Sigmoid colon (tissue), 7 donors: ENCODE results near the gene PIK3C2G. TPM values are rescaled to one million over a fixed set of nuclear protein-coding genes. Genes with fewer than 3 reads are reported as not detected.
"Not testable (repeated sequence)": the region's sequence is repeated elsewhere in the genome, so short reads cannot be mapped to it uniquely, and the experiment has no call there.

ENCODE experiments used
- DNase-seq: peaks from one replicate; pipeline ENCODE4 v3.0.0-alpha.2; 2019
- H3K27ac ChIP-seq, 4 donors: fragments of 200-600 bp; sonication (generic); one replicate each; pipeline ENCODE4 v1.5.1; 2016 to 2019; ENCODE audit warnings: mild to moderate bottlenecking in 1 of 4
- H3K27me3 ChIP-seq, 3 donors: fragments of 200-600 bp; sonication (generic); one replicate each; pipeline ENCODE4 v1.5.1; 2019; ENCODE audit warnings: mild to moderate bottlenecking in 1 of 3
- H3K36me3 ChIP-seq, 4 donors: fragments of 200-600 bp; sonication (generic); one replicate each; pipeline ENCODE4 v1.5.1; 2016 to 2019
- H3K4me1 ChIP-seq, 4 donors: fragments of 200-600 bp; sonication (generic); one replicate each; pipeline ENCODE4 v1.5.1; 2017 to 2019
- H3K4me3 ChIP-seq, 4 donors: fragments of 200-600 bp; sonication (generic); one replicate each; pipeline ENCODE4 v1.5.1; 2017 to 2019; ENCODE audit warnings: mild to moderate bottlenecking in 2 of 4, moderate library complexity in 1 of 4
- H3K9me3 ChIP-seq, 4 donors: fragments of 200-600 bp in 3 of 4; sonication (generic) in 3 of 4; one replicate each; pipeline versions ENCODE4 v1.5.1 to v1.6.1; 2013 to 2019
- EP300 ChIP-seq, 4 donors: sonication (generic); formaldehyde crosslinking; IDR thresholded peaks; one replicate each; pipeline ENCODE4 v1.6.1; 2017; ENCODE audit warnings: antibody characterized with exemption in 4 of 4
- POLR2A ChIP-seq, 2 donors: fragments of 450-650 bp; IDR thresholded peaks; one replicate each; pipeline ENCODE4 v1.6.1; 2016; ENCODE audit warnings: antibody characterized with exemption in 2 of 2, mild to moderate bottlenecking in 2 of 2, moderate library complexity in 2 of 2
- POLR2AphosphoS5 ChIP-seq, 4 donors: sonication (generic); formaldehyde crosslinking; IDR thresholded peaks; one replicate each; pipeline ENCODE4 v1.6.1; 2017; ENCODE audit warnings: antibody characterized with exemption in 4 of 4
- WGBS, 2 donors: extraction: QIAGEN DNeasy Blood & Tissue Kit; methylation state at CpG; one replicate each; pipeline ENCODE4 v1.1.7; 2013; 5-methylcytosine and 5-hydroxymethylcytosine counted together
- intact Hi-C: fragments of 100-400 bp; cut with DNase I; formaldehyde crosslinking; loops from one replicate; pipeline ENCODE4 v1.15.1; 2023
- polyA plus RNA-seq, 3 donors: library from polyadenylated mRNA; stranded (reverse); fragments of 200-250 nt; gene quantifications; one replicate each; pipeline ENCODE4 v1.2.3, GENCODE V29; 2013
- total RNA-seq, 4 donors: library from RNA; depleted of rRNA; stranded (reverse); fragments of >200 nt; gene quantifications; one replicate each; pipeline ENCODE4 v1.1.0, GENCODE V29; 2016
- TF ChIP-seq, protein P1 (sequence below), 4 experiments: fragments of 450-650 bp in 3 of 4; fragments of 200-600 bp in 1 of 4; IDR thresholded peaks; one replicate each; pipeline ENCODE4 v1.5.1; 2016 to 2019; ENCODE audit warnings: antibody characterized with exemption in 4 of 4, mild to moderate bottlenecking in 3 of 4, moderate library complexity in 2 of 4
- donor health status: healthy with polysubstance abuse.
- donor health status: Bipolar disorder and iron deficiency.
- donor health status: healthy.

The PIK3C2G gene
- total and polyA plus RNA-seq, 7 donors, result 0.07 to 1.7 (median 0.63) TPM; not detected in 1

- intact Hi-C loops, result no loop called here
Observed at GRCh38 chr12:18683327-18684013, 422.2 kb downstream of the PIK3C2G start.

DNA sequence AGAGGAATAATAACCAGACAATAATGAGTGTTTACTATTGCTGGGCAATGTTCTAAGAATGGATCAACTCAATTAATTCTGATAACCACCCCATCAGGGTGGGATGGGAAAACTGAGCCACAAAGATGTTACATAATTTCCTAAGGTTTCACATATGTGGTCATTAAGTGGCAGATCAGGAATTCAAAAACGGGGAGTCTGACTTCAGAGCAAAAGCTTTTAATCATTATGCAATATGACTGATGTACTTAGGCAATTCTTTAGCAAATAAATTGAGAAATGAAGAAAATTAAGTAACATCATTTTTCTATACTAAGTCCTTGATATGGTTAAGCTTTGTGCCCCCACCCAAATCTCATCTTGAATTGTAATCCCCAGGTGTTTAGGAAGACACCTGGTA, 423.1 kb downstream of the PIK3C2G start:
- no peak for DNase-seq

More at GRCh38 chr12:18683327-18684013, 422.2 kb downstream of the PIK3C2G start:
- Histone ChIP-seq H3K9me3 (no peaks in the 10 kb centered on the region), H3K27ac (no peak overlapping the region), H3K4me3 (no peak overlapping the region), H3K4me1 (no peaks in the 10 kb centered on the region), H3K36me3 (no peaks in the 10 kb centered on the region), H3K27me3 (no peaks in the 10 kb centered on the region)
- WGBS, 2 donors, result 77 to 94% methylated on average over 2 of the region's 2 CpGs
- TF ChIP-seq, protein P1, sequence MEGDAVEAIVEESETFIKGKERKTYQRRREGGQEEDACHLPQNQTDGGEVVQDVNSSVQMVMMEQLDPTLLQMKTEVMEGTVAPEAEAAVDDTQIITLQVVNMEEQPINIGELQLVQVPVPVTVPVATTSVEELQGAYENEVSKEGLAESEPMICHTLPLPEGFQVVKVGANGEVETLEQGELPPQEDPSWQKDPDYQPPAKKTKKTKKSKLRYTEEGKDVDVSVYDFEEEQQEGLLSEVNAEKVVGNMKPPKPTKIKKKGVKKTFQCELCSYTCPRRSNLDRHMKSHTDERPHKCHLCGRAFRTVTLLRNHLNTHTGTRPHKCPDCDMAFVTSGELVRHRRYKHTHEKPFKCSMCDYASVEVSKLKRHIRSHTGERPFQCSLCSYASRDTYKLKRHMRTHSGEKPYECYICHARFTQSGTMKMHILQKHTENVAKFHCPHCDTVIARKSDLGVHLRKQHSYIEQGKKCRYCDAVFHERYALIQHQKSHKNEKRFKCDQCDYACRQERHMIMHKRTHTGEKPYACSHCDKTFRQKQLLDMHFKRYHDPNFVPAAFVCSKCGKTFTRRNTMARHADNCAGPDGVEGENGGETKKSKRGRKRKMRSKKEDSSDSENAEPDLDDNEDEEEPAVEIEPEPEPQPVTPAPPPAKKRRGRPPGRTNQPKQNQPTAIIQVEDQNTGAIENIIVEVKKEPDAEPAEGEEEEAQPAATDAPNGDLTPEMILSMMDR (IDR thresholded peaks at IDR 0.05), result no peak
- TF ChIP-seq POLR2AphosphoS5 (IDR thresholded peaks at IDR 0.05), result no peak
- no peak for TF ChIP-seq EP300 (IDR thresholded peaks at IDR 0.05)
- TF ChIP-seq POLR2A (IDR thresholded peaks at IDR 0.05), result no peak
- no peak for DNase-seq

GRCh38 chr12:18689771-18690170, 428.5 kb downstream of the PIK3C2G start:
- Histone ChIP-seq H3K4me3 (no peak overlapping the region), H3K4me1 (peaks cover 0 to 3% (median 0%) of the 10 kb centered on the region in 4 donors), H3K36me3 (no peaks in the 10 kb centered on the region), H3K27ac (no peak overlapping the region), H3K27me3 (no peaks in the 10 kb centered on the region), H3K9me3 (no peaks in the 10 kb centered on the region)
- 29 to 66% methylated on average over 3 of the region's 3 CpGs for WGBS, 2 donors
- no peak for DNase-seq
- intact Hi-C loops, result no loop called here
- TF ChIP-seq, protein P1 (IDR thresholded peaks at IDR 0.05), result no peak
- TF ChIP-seq EP300 (IDR thresholded peaks at IDR 0.05) (no peak), POLR2A (IDR thresholded peaks at IDR 0.05) (no peak), POLR2AphosphoS5 (IDR thresholded peaks at IDR 0.05) (no peak)

More for the DNA sequence above, 423.1 kb downstream of the PIK3C2G start:
- Histone ChIP-seq H3K27me3 (no peaks in the 10 kb centered on the region), H3K27ac (no peak overlapping the region), H3K4me1 (no peaks in the 10 kb centered on the region), H3K4me3 (no peak overlapping the region), H3K36me3 (no peaks in the 10 kb centered on the region), H3K9me3 (no peaks in the 10 kb centered on the region)
- WGBS, 2 donors, result 65 to 66% methylated on average over 1 of the region's 1 CpG
- intact Hi-C loops, result no loop called here
- TF ChIP-seq POLR2A (IDR thresholded peaks at IDR 0.05) (no peak), EP300 (IDR thresholded peaks at IDR 0.05) (no peak), POLR2AphosphoS5 (IDR thresholded peaks at IDR 0.05) (no peak)
- TF ChIP-seq, protein P1 (IDR thresholded peaks at IDR 0.05), result no peak

- 93 to 95% methylated on average over 4 of the region's 4 CpGs for WGBS, 2 donors
- H3K9me3 ChIP-seq, result no peaks in the 10 kb centered on the region
- H3K27me3 ChIP-seq, result no peaks in the 10 kb centered on the region
- H3K27ac ChIP-seq, result no peak overlapping the region
- no peak for TF ChIP-seq POLR2AphosphoS5 (IDR thresholded peaks at IDR 0.05)
- TF ChIP-seq, protein P1 (IDR thresholded peaks at IDR 0.05), result no peak
- no peak for TF ChIP-seq POLR2A (IDR thresholded peaks at IDR 0.05)
- TF ChIP-seq EP300 (IDR thresholded peaks at IDR 0.05), result no peak
- H3K4me1 ChIP-seq, result peaks cover 0 to 3% (median 0%) of the 10 kb centered on the region in 4 donors
- intact Hi-C loops, result no loop called here
- H3K36me3 ChIP-seq, result no peaks in the 10 kb centered on the region
- no peak overlapping the region for H3K4me3 ChIP-seq
- no peak for DNase-seq
Observed at GRCh38 chr12:18690653-18691052, 429.3 kb downstream of the PIK3C2G start.

- H3K27ac ChIP-seq, H3K9me3 ChIP-seq, H3K36me3 ChIP-seq, H3K27me3 ChIP-seq, H3K4me3 ChIP-seq, DNase-seq, H3K4me1 ChIP-seq, intact Hi-C loops: not testable (repeated sequence)
- WGBS, 2 donors, result 82 to 85% methylated on average over 5 of the region's 5 CpGs
Observed at GRCh38 chr12:18693986-18694385, 432.7 kb downstream of the PIK3C2G start.
